ENCODE results near the gene DYNLT1. TPM values are rescaled to one million over a fixed set of nuclear protein-coding genes. Genes with fewer than 3 reads are reported as not detected.

DYNLT1 gene
- total and polyA plus RNA-seq, 2 of the 4 experiments (the other 2 are of a cell fraction) = 235 to 349 TPM

- H2BK20ac ChIP-seq (ENCODE audit: low read depth, low read length) = peak overlapping the region; percentile 81
- H3K23ac ChIP-seq (ENCODE audit: low read depth, low read length) = peak overlapping the region; percentile 85
- peak overlapping the region; percentile 98 for H2BK15ac ChIP-seq (ENCODE audit: low read depth, low read length)
- peaks cover 20% of the 10 kb centered on the region for H3K9me1 ChIP-seq (ENCODE audit: insufficient read depth, low read length)
- H2AFZ ChIP-seq (replicated peaks; ENCODE audit: low read length, poor library complexity) = peak overlapping the region; percentile 96
- peak overlapping the region; percentile 99 for H2AK9ac ChIP-seq (replicated peaks; ENCODE audit: low read depth, low read length, poor library complexity)
- H4K5ac ChIP-seq (ENCODE audit: low read depth, low read length) = peak overlapping the region; percentile 50
- H3K4me2 ChIP-seq (ENCODE audit: low read depth, low read length) = peak overlapping the region; percentile 95
- H3K4ac ChIP-seq (ENCODE audit: low read depth, low read length) = peak overlapping the region; percentile 77
- H4K8ac ChIP-seq (ENCODE audit: low read depth in 2 of 2, low read length in 2 of 2) = peak overlapping the region; percentile 12 to 73
- in situ Hi-C loops (cut with MboI; ENCODE audit: low sequenced_read_pairs) = loop anchor here (25.0 kb wide), 1 partner anchor 1067 kb away; no protein-coding TSS in a partner anchor
- peaks cover 17% of the 10 kb centered on the region for H4K20me1 ChIP-seq (ENCODE audit: insufficient read depth, low read length)
- H3K18ac ChIP-seq (ENCODE audit: low read depth, low read length) = peak overlapping the region; percentile 76
- CTCF ChIA-PET = interaction anchor here (0.6 to 2.3 kb wide), 3 partner anchors 46 to 98 kb away, joined by 3 to 9 read pairs (median 3); no protein-coding TSS in a partner anchor
- peaks cover 3% of the 10 kb centered on the region for H3K36me3 ChIP-seq (ENCODE audit: control insufficient read depth, insufficient read depth, low read length)
- no peaks in the 10 kb centered on the region for H3K27me3 ChIP-seq (ENCODE audit: control insufficient read depth, insufficient read depth, low read length)
- peak overlapping the region; percentile 43; the same call in 1 of the 2 replicates for H3K56ac ChIP-seq (ENCODE audit: extremely low read depth, insufficient read depth, low read length)
- dilution Hi-C loops (cut with HindIII; ENCODE audit: low sequenced_read_pairs, unreplicated experiment) = no loop called here
- H3K4me1 ChIP-seq (ENCODE audit: control insufficient read depth, insufficient read depth, low read length) = peaks cover 29% of the 10 kb centered on the region
- H3K4me3 ChIP-seq (ENCODE audit: insufficient read depth, low read depth, low read length) = peak overlapping the region; percentile 95
- ATAC-seq (ENCODE audit: low read depth) (no peak), DNase-seq (no peak)
- peak overlapping the region; percentile 92 for H2AK5ac ChIP-seq (ENCODE audit: low read depth, low read length)
- BruUV-seq (replicated peaks) = TSS peak; percentile 82
- H2BK120ac ChIP-seq (ENCODE audit: low read depth, low read length) = peak overlapping the region; percentile 88
- H3K14ac ChIP-seq (replicated peaks; ENCODE audit: low read depth, low read length) = peak overlapping the region; percentile 94
- peak overlapping the region; percentile 73 for H2BK5ac ChIP-seq (ENCODE audit: low read depth, low read length, poor library complexity, severe bottlenecking)
- 0% methylated on average over 6 of the region's 21 CpGs; no CpG with 5 or more reads in 1 of the 2 experiments for WGBS, 2 experiments (ENCODE audit: extremely low coverage in 2 of 2, insufficient read length in 1 of 2)
- peak overlapping the region; percentile 84 for H3K9ac ChIP-seq (ENCODE audit: low read depth, low read length)
- peak overlapping the region; percentile 78 for H4K91ac ChIP-seq (ENCODE audit: insufficient read depth, low read depth, low read length)
- intact Hi-C loops (cut with micrococcal nuclease) = loop anchor here (2.0 kb wide), 1 partner anchor 45 kb away; no protein-coding TSS in a partner anchor
- no peaks in the 10 kb centered on the region for H3K9me3 ChIP-seq (ENCODE audit: control insufficient read depth, insufficient read depth, low read length)
- POLR2A ChIA-PET (ENCODE audit: unreplicated experiment) = no interaction called here
- TF ChIP-seq MXI1 (IDR thresholded peaks at IDR 0.05; ENCODE audit: borderline replicate concordance, low read depth, low read length) (no peak), CHD1 (IDR thresholded peaks at IDR 0.05; ENCODE audit: low read depth, low read length) (no peak), RCOR1 (IDR thresholded peaks at IDR 0.05; ENCODE audit: insufficient replicate concordance, low read length) (no peak), POLR2A (IDR thresholded peaks at IDR 0.05; ENCODE audit: low read depth, low read length) (peak; percentile 76), NFE2L2 (IDR thresholded peaks at IDR 0.05; ENCODE audit: low read depth, low read length) (no peak)
- H3K27ac ChIP-seq (ENCODE audit: insufficient read depth, low read length) = peak overlapping the region; percentile 80
- H3K79me1 ChIP-seq (ENCODE audit: low read depth in 1 of 2, low read length in 2 of 2) = peaks cover 11 to 45% of the 10 kb centered on the region in 2 experiments
Measured at GRCh38 chr6:158645064-158646022, 800 bp upstream of the DYNLT1 start.

All from IMR-90 (cell line).